ENCODE measurements around the gene OR5A2.
"Not testable (repeated sequence)": the region's sequence is repeated elsewhere in the genome, so short reads cannot be mapped to it uniquely, and the experiment has no call there.

The OR5A2 gene

GRCh38 chr11:59426361-59427067, at the start of gene OR5A2:
Gene OR5A2, minus strand, starts transcription at chr11:59426413. Its CDS starts 3,460 bp downstream, at chr11:59422953.
- DNase-seq = peak; percentile 32 to 54

- DNase-seq = no peak
Observed at GRCh38 chr11:59475176-59475575, 49.0 kb upstream of the OR5A2 start.

GRCh38 chr11:59473015-59473414, 46.8 kb upstream of the OR5A2 start, which contains the start of gene OR4D10:
Gene OR4D10, plus strand, starts transcription at chr11:59473315. Its CDS starts 4,115 bp downstream, at chr11:59477430.
- DNase-seq = no peak

- no peak for DNase-seq
Observed at GRCh38 chr11:59463190-59463641, 37.0 kb upstream of the OR5A2 start.

- DNase-seq = no peak
Observed at GRCh38 chr11:59459916-59460315, 33.7 kb upstream of the OR5A2 start.

- DNase-seq = no peak
Observed at GRCh38 chr11:59456661-59457060, 30.4 kb upstream of the OR5A2 start, which contains the start of gene OR4D6. Gene OR4D6, plus strand, starts transcription at chr11:59456961. Its CDS starts 0 bp downstream, at chr11:59456961.

GRCh38 chr11:59448484-59448883, 22.3 kb upstream of the OR5A2 start:
- DNase-seq = no peak

- not testable (repeated sequence) for DNase-seq
Observed at GRCh38 chr11:59445624-59446023, 19.4 kb upstream of the OR5A2 start.

- DNase-seq = peak in 1 of 2 experiments; percentile 17
Observed at GRCh38 chr11:59437770-59438169, 11.6 kb upstream of the OR5A2 start.

GRCh38 chr11:59436169-59436568, 10.0 kb upstream of the OR5A2 start, which contains the start of gene OR5A1:
Gene OR5A1, plus strand, starts transcription at chr11:59436469. Its CDS starts 6,700 bp downstream, at chr11:59443169.
- no peak for DNase-seq

- DNase-seq = peak; percentile 78 to 83
Observed at GRCh38 chr11:59429924-59430516, 3.8 kb upstream of the OR5A2 start.

- no peak for DNase-seq
Observed at GRCh38 chr11:59427068-59427382, 812 bp upstream of the OR5A2 start.

GRCh38 chr11:59425131-59425530, 1.1 kb downstream of the OR5A2 start:
- no peak for DNase-seq

- DNase-seq = no peak
Observed at GRCh38 chr11:59423835-59424234, 2.4 kb downstream of the OR5A2 start.

- peak; percentile 88 to 93 for DNase-seq
Observed at GRCh38 chr11:59418156-59418555, 8.1 kb downstream of the OR5A2 start.

- DNase-seq = peak in 1 of 2 experiments; percentile 30
Observed at GRCh38 chr11:59417023-59417422, 9.2 kb downstream of the OR5A2 start.

- DNase-seq = peak in 1 of 2 experiments; percentile 42
Observed at GRCh38 chr11:59416613-59417012, 9.6 kb downstream of the OR5A2 start.

GRCh38 chr11:59415111-59415510, 11.1 kb downstream of the OR5A2 start:
- DNase-seq = no peak

- DNase-seq = no peak
Observed at GRCh38 chr11:59413646-59414045, 12.6 kb downstream of the OR5A2 start.

- DNase-seq = no peak
Observed at GRCh38 chr11:59403546-59403945, 22.7 kb downstream of the OR5A2 start.

- DNase-seq = no peak
Observed at GRCh38 chr11:59401262-59401552, 25.0 kb downstream of the OR5A2 start.

GRCh38 chr11:59400461-59401261, 25.6 kb downstream of the OR5A2 start:
- DNase-seq = no peak

GRCh38 chr11:59394186-59394585, 32.0 kb downstream of the OR5A2 start:
- no peak for DNase-seq
